K562 (cell line): ENCODE results near the gene AFF1. TPM values are rescaled to one million over a fixed set of nuclear protein-coding genes. Genes with fewer than 3 reads are reported as not detected.

Source experiments
- ATAC-seq: fragments of 200-7000 bp; cut with Tn5 transposase; 3 replicates; pipeline ENCODE4 v1.9.1; 2020; ENCODE audit warnings: moderate library complexity
- BruUV-seq: library from RNA; stranded (reverse); fragments of 400-500 nt; replicated peaks from 2 replicates; lab custom pipeline; 2021; lab: Mats Ljungman, UMichigan
- CTCF ChIA-PET: fragments of 300-600 bp; formaldehyde crosslinking; extraction: SDS; loops from one replicate; lab custom pipeline; 2021; ENCODE audit warnings: low intra/inter-chr PET ratio; lab: Yijun Ruan, JAX
- POLR2A ChIA-PET: fragments of 300-600, 350-650 bp; sonication (Branson Sonifier 250); formaldehyde crosslinking; extraction: SDS; loops from one replicate; lab custom pipeline; 2021; ENCODE audit warnings: antibody characterized with exemption, inconsistent platforms; lab: Yijun Ruan, JAX
- DNase-seq, 4 experiments: peaks; one replicate each; pipeline versions ENCODE4 v3.0.0 to v3.0.0-alpha.2; 2011 to 2018; ENCODE audit warnings: low spot score in 3 of 4, mixed read lengths in 3 of 4; ENCODE audit errors: extremely low read depth in 1 of 4
- FAIRE-seq: peaks from 2 replicates; lab custom pipeline; 2011; peaks lifted over from hg19 to GRCh38; lab: Jason Lieb, UNC
- H2AFZ ChIP-seq: 2 replicates; pipeline ENCODE4 v1.6.0; 2011; ENCODE audit warnings: low read depth, low read length, control low read depth, inconsistent platforms
- H3K27ac ChIP-seq: fragments of 200-600 bp; 3 replicates; pipeline ENCODE4 v1.8.0; 2011; ENCODE audit warnings: low read depth, mild to moderate bottlenecking, control low read depth, inconsistent platforms, low read length, moderate library complexity, mixed read lengths; ENCODE audit errors: extremely low read depth
- H3K27me3 ChIP-seq, 2 experiments: fragments of 300-600 bp in 1 of 2; 2 replicates in 1 of 2; 3 replicates in 1 of 2; pipeline versions ENCODE4 v1.6.0 to v1.8.0; 2011; ENCODE audit warnings: inconsistent platforms in 2 of 2, low read length in 2 of 2, mild to moderate bottlenecking in 1 of 2, mixed read lengths in 1 of 2, moderate library complexity in 1 of 2; ENCODE audit not compliant: control insufficient read depth in 2 of 2, insufficient read depth in 2 of 2
- H3K36me3 ChIP-seq: fragments of 300-600 bp; 3 replicates; pipeline ENCODE4 v1.8.0; 2011; ENCODE audit warnings: mild to moderate bottlenecking, low read length, inconsistent platforms; ENCODE audit not compliant: control insufficient read depth, insufficient read depth
- H3K4me1 ChIP-seq, 2 experiments: fragments of 200-600 bp in 1 of 2; replicated peaks in 1 of 2; 2 replicates in 1 of 2; 3 replicates in 1 of 2; pipeline versions ENCODE4 v1.5.1 to v1.8.0; 2011; ENCODE audit warnings: inconsistent platforms in 2 of 2, low read length in 2 of 2, mild to moderate bottlenecking in 1 of 2, mixed read lengths in 1 of 2, moderate library complexity in 1 of 2; ENCODE audit not compliant: control insufficient read depth in 2 of 2, insufficient read depth in 2 of 2
- H3K4me2 ChIP-seq: 2 replicates; pipeline ENCODE4 v1.6.1; 2011; ENCODE audit warnings: low read length, control low read depth, inconsistent platforms, mixed read lengths; ENCODE audit not compliant: insufficient read depth
- H3K4me3 ChIP-seq: fragments of 200-600 bp; sonication (generic), shearing (Covaris generic); 2 replicates; pipeline ENCODE4 v1.5.1; 2016; ENCODE audit warnings: control low read depth, inconsistent platforms
- H3K79me2 ChIP-seq: fragments of 200-600 bp; 3 replicates; pipeline ENCODE4 v1.8.0; 2011; ENCODE audit warnings: low read length, inconsistent platforms; ENCODE audit not compliant: control insufficient read depth, insufficient read depth
- H3K9ac ChIP-seq, 2 experiments: 2 replicates each; pipeline versions ENCODE4 v1.6.0 to v1.6.1; 2011; ENCODE audit warnings: low read depth in 2 of 2, low read length in 2 of 2, control low read depth in 1 of 2, inconsistent platforms in 1 of 2, mild to moderate bottlenecking in 1 of 2, mixed read lengths in 1 of 2; ENCODE audit not compliant: insufficient read depth in 1 of 2
- H3K9me1 ChIP-seq: one replicate; pipeline ENCODE4 v1.6.0; 2011; ENCODE audit warnings: inconsistent platforms, mild to moderate bottlenecking, low read length, moderate library complexity; ENCODE audit not compliant: control insufficient read depth, insufficient read depth
- H3K9me3 ChIP-seq: replicated peaks from 2 replicates; pipeline ENCODE4 v1.5.1; 2011; ENCODE audit warnings: low read depth, low read length, inconsistent platforms; ENCODE audit not compliant: control insufficient read depth, insufficient read depth
- H4K20me1 ChIP-seq: replicated peaks from 2 replicates; pipeline ENCODE4 v1.6.1; 2011; ENCODE audit warnings: low read length, inconsistent platforms, mixed read lengths; ENCODE audit not compliant: control insufficient read depth, insufficient read depth
- EP300 ChIP-seq: IDR thresholded peaks from 2 replicates; pipeline ENCODE4 v1.6.1; 2012; ENCODE audit warnings: low read length, improper control_type of control experiment
- ESRRB ChIP-seq: fragments of 250-450 bp; sonication (Bioruptor Pico); IDR thresholded peaks from 2 replicates; pipeline ENCODE4 v1.5.0; 2020; ENCODE audit warnings: mild to moderate bottlenecking, moderate library complexity, borderline replicate concordance
- MEF2A ChIP-seq: IDR thresholded peaks from 2 replicates; pipeline ENCODE4 v1.6.1; 2011; ENCODE audit warnings: low read depth, mild to moderate bottlenecking, low read length, moderate library complexity; ENCODE audit not compliant: control insufficient read depth
- NCOA1 ChIP-seq: fragments of 450-650 bp; IDR thresholded peaks from 2 replicates; pipeline ENCODE4 v1.6.1; 2016; ENCODE audit warnings: low read depth
- NR2C1 ChIP-seq, 2 experiments: fragments of 450-650 bp; IDR thresholded peaks; 2 replicates each; pipeline ENCODE4 v1.6.1; 2017; ENCODE audit warnings: mild to moderate bottlenecking in 2 of 2, antibody characterized with exemption in 1 of 2, inconsistent platforms in 1 of 2, missing compliant biosample characterization in 1 of 2, missing genetic modification characterization in 1 of 2
- PPARD ChIP-seq: fragments of 250-450 bp; sonication (Bioruptor Pico); IDR thresholded peaks from 2 replicates; pipeline ENCODE4 v1.8.0; 2022; ENCODE audit warnings: inconsistent platforms, mild to moderate bottlenecking, moderate library complexity
- RBBP5 ChIP-seq: fragments of 200-600 bp; sonication (generic); IDR thresholded peaks from 2 replicates; pipeline ENCODE4 v1.6.1; 2012; ENCODE audit warnings: borderline replicate concordance, mild to moderate bottlenecking, low read length, control low read depth, inconsistent platforms; ENCODE audit not compliant: insufficient read depth, poor library complexity, severe bottlenecking
- SETDB1 ChIP-seq: IDR thresholded peaks from one replicate; pipeline ENCODE4 v1.6.1; 2012; ENCODE audit warnings: low read length, control low read depth, inconsistent platforms
- SNIP1 ChIP-seq: fragments of 450-650 bp; IDR thresholded peaks from 2 replicates; pipeline ENCODE4 v1.7.1; 2017; ENCODE audit warnings: low read depth, mild to moderate bottlenecking
- SPI1 ChIP-seq: IDR thresholded peaks from 2 replicates; pipeline ENCODE4 v1.6.1; 2011; ENCODE audit warnings: low read depth, low read length, control low read depth, borderline replicate concordance
- TARDBP ChIP-seq: fragments of 450-650 bp; IDR thresholded peaks from 2 replicates; pipeline ENCODE4 v1.6.1; 2016
- TFAP4 ChIP-seq: sonication (generic); formaldehyde crosslinking; IDR thresholded peaks from 2 replicates; pipeline ENCODE4 v1.8.0; 2022; ENCODE audit warnings: missing genetic modification reagents, mild to moderate bottlenecking, moderate library complexity, borderline replicate concordance
- ZFX ChIP-seq: sonication (generic); formaldehyde crosslinking; IDR thresholded peaks from 2 replicates; pipeline ENCODE4 v1.8.0; 2022; ENCODE audit warnings: mild to moderate bottlenecking, missing genetic modification reagents, moderate library complexity
- ZNF143 ChIP-seq: sonication (generic); formaldehyde crosslinking; IDR thresholded peaks from 2 replicates; pipeline ENCODE4 v1.9.0; 2022; ENCODE audit warnings: mild to moderate bottlenecking, missing genetic modification reagents
- ZNF76 ChIP-seq: fragments of 250-450 bp; sonication (Bioruptor Pico); IDR thresholded peaks from 2 replicates; pipeline ENCODE4 v1.4.0; 2020; ENCODE audit warnings: mild to moderate bottlenecking, moderate library complexity, borderline replicate concordance
- ZZZ3 ChIP-seq: fragments of 450-650 bp; IDR thresholded peaks from 2 replicates; pipeline ENCODE4 v1.6.1; 2016; ENCODE audit warnings: antibody characterized with exemption, mild to moderate bottlenecking, moderate library complexity
- WGBS: fragments of 100-300 bp; shearing (Covaris generic); methylation state at CpG from one replicate; pipeline ENCODE4 v1.1.6; 2016; ENCODE audit warnings: low coverage, mixed read lengths; ENCODE audit not compliant: insufficient coverage; ENCODE audit errors: missing lambda C conversion rate; 5-methylcytosine and 5-hydroxymethylcytosine counted together
- in situ Hi-C: fragments of 300-500 bp; cut with MboI; formaldehyde crosslinking; loops from 4 replicates; pipeline ENCODE4 v1.15.0; 2018; ENCODE audit warnings: inconsistent platforms, mixed read lengths
- intact Hi-C: fragments of 100-400 bp; cut with micrococcal nuclease; formaldehyde crosslinking; loops from 2 replicates; pipeline ENCODE4 v1.14.2; 2022
- polyA plus RNA-seq, 8 experiments: library from polyadenylated mRNA; depleted of rRNA in 4 of 8; stranded (reverse) in 5 of 8; unstranded in 3 of 8; fragments of >200 nt; fragmentation: Nextera tagmentation in 2 of 8; fragmentation: Illumina TruSeq in 1 of 8; extraction: Ambion mirVana in 2 of 8; extraction: Trizol in 1 of 8; gene quantifications; 2 replicates each; pipeline versions ENCODE4 v1.2.1 to v1.2.3, GENCODE V29; 2011 to 2014; ENCODE audit warnings: inconsistent platforms in 1 of 8, missing spikeins in 1 of 8
- total RNA-seq, 7 experiments: library from RNA; depleted of rRNA in 6 of 7; stranded (reverse); fragments of >200 nt in 6 of 7; fragmentation: Illumina TruSeq in 2 of 7; extraction: Trizol in 2 of 7; gene quantifications; 2 replicates each; pipeline versions ENCODE4 v1.2.1 to v1.2.3, GENCODE V29; 2011 to 2021; ENCODE audit warnings: low replicate concordance in 1 of 7
- TF ChIP-seq, protein P1 (sequence below): IDR thresholded peaks from 2 replicates; pipeline ENCODE4 v1.6.1; 2014; ENCODE audit warnings: antibody characterized with exemption

AFF1 gene
- total and polyA plus RNA-seq, 9 of the 15 experiments (the other 6 are each of a cell fraction or from before 2014, with no cell fraction given) = 4.1 to 47.5 (median 17.2) TPM

- intact Hi-C loops = no loop called here
- Histone ChIP-seq H3K9me1 (no peaks in the 10 kb centered on the region), H3K79me2 (no peaks in the 10 kb centered on the region; the same call in 2 of the 3 replicates), H2AFZ (no peak overlapping the region), H3K36me3 (peaks cover 90% of the 10 kb centered on the region), H3K9ac (no peak overlapping the region), H3K9me3 (no peaks in the 10 kb centered on the region), H3K4me3 (no peak overlapping the region), H4K20me1 (no peaks in the 10 kb centered on the region), H3K4me1 (peaks cover 4 to 7% of the 10 kb centered on the region in 2 experiments; a peak in 3 of 5 replicates), H3K27ac (no peak overlapping the region), H3K4me2 (no peak overlapping the region), H3K27me3 (no peaks in the 10 kb centered on the region)
- POLR2A ChIA-PET = interaction anchor here (0.9 to 1.5 kb wide), 2 partner anchors 13 to 110 kb away, joined by 3 read pairs; no protein-coding TSS in a partner anchor
- no TSS peak for BruUV-seq
- ATAC-seq (no peak), FAIRE-seq (no peak), DNase-seq (no peak)
- CTCF ChIA-PET = no interaction called here
- WGBS = 78% methylated on average over 1 of the region's 1 CpG
- in situ Hi-C loops = loop anchor here (25.0 kb wide), 1 partner anchor 604 kb away; no protein-coding TSS in a partner anchor
- TF ChIP-seq SNIP1 = no peak
- TF ChIP-seq TARDBP = no peak
- TF ChIP-seq, protein P1, sequence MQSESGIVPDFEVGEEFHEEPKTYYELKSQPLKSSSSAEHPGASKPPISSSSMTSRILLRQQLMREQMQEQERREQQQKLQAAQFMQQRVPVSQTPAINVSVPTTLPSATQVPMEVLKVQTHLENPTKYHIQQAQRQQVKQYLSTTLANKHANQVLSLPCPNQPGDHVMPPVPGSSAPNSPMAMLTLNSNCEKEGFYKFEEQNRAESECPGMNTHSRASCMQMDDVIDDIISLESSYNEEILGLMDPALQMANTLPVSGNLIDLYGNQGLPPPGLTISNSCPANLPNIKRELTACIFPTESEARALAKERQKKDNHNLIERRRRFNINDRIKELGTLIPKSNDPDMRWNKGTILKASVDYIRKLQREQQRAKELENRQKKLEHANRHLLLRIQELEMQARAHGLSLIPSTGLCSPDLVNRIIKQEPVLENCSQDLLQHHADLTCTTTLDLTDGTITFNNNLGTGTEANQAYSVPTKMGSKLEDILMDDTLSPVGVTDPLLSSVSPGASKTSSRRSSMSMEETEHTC = no peak
- no peak for TF ChIP-seq SETDB1
- TF ChIP-seq MEF2A = no peak
- no peak for TF ChIP-seq TFAP4 (CRISPR knock-in tag)
- no peak for TF ChIP-seq ESRRB (CRISPR knock-in tag)
- no peak for TF ChIP-seq SPI1
- no peak for TF ChIP-seq EP300
- no peak for TF ChIP-seq ZZZ3
- TF ChIP-seq ZNF76 = no peak
- TF ChIP-seq NCOA1 = no peak
- TF ChIP-seq NR2C1 (IDR thresholded peaks at IDR 0.05) = no peak
- TF ChIP-seq NR2C1 (tag; IDR thresholded peaks at IDR 0.05) = no peak
- no peak for TF ChIP-seq PPARD
- TF ChIP-seq ZFX (CRISPR knock-in tag) = no peak
- no peak for TF ChIP-seq ZNF143 (CRISPR knock-in tag)
- no peak for TF ChIP-seq RBBP5
Observed at GRCh38 chr4:87116231-87116630, 181.4 kb downstream of the AFF1 start.
